ENCODE results near the gene FEM1B. TPM values are rescaled to one million over a fixed set of nuclear protein-coding genes. Genes with fewer than 3 reads are reported as not detected.

The FEM1B gene
- polyA plus RNA-seq, 3 donors = 21.5 to 26.4 (median 26.0) TPM

DNA sequence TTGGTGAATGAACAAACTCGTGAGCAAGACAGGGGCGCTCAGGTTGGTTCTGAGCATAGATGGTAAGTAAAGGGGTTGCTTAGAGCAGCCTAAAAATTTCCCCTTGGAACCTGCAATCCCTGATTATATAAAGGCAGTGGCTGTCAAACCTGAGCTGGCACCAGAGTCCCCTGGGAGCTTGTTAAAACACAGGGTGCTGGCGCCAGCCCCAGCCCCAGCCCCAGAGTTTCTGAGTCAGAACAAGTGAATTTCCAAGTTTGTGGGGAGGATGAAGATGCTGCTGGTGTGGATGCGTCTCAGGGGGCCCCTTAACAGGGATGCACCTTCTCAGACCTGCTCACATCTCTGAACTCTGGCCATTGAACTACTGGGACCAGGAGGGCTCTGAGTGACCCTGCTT is 48.2 kb downstream of the FEM1B start:
- no peak overlapping the region for H2AFZ ChIP-seq (ENCODE audit: insufficient read depth, low read depth, low read length, poor library complexity, severe bottlenecking)
- H3K4me1 Mint-ChIP-seq = peaks cover 9% of the 10 kb centered on the region
- no peak overlapping the region for H3K4me2 ChIP-seq (replicated peaks; ENCODE audit: extremely low read depth, low read length, poor library complexity, severe bottlenecking)
- H3K4me3 ChIP-seq (replicated peaks in 1 of 3; ENCODE audit: low read depth in 2 of 3, low read length in 3 of 3) = no peak overlapping the region
- peaks cover 10% of the 10 kb centered on the region in 2 donors for H3K4me1 ChIP-seq (ENCODE audit: control insufficient read depth in 1 of 2, insufficient read depth in 2 of 2, low read length in 2 of 2)
- no peaks in the 10 kb centered on the region for H3K36me3 Mint-ChIP-seq
- H3K79me2 ChIP-seq (ENCODE audit: insufficient read depth, low read length) = no peaks in the 10 kb centered on the region
- TF ChIP-seq, protein P1, sequence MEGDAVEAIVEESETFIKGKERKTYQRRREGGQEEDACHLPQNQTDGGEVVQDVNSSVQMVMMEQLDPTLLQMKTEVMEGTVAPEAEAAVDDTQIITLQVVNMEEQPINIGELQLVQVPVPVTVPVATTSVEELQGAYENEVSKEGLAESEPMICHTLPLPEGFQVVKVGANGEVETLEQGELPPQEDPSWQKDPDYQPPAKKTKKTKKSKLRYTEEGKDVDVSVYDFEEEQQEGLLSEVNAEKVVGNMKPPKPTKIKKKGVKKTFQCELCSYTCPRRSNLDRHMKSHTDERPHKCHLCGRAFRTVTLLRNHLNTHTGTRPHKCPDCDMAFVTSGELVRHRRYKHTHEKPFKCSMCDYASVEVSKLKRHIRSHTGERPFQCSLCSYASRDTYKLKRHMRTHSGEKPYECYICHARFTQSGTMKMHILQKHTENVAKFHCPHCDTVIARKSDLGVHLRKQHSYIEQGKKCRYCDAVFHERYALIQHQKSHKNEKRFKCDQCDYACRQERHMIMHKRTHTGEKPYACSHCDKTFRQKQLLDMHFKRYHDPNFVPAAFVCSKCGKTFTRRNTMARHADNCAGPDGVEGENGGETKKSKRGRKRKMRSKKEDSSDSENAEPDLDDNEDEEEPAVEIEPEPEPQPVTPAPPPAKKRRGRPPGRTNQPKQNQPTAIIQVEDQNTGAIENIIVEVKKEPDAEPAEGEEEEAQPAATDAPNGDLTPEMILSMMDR (IDR thresholded peaks at IDR 0.05) = no peak
- H3K9me3 Mint-ChIP-seq = no peaks in the 10 kb centered on the region
- H3K27me3 ChIP-seq (ENCODE audit: control insufficient read depth in 2 of 2, insufficient read depth in 2 of 2, low read length in 2 of 2) = no peaks in the 10 kb centered on the region
- no peaks in the 10 kb centered on the region for H3K36me3 ChIP-seq (replicated peaks in 1 of 2; ENCODE audit: control insufficient read depth in 1 of 2, insufficient read depth in 2 of 2, low read length in 2 of 2)
- no peaks in the 10 kb centered on the region for H3K9me3 ChIP-seq (replicated peaks in 1 of 2; ENCODE audit: control insufficient read depth in 1 of 2, insufficient read depth in 1 of 2, low read length in 2 of 2)
- H4K20me1 ChIP-seq (ENCODE audit: insufficient read depth, low read length) = no peaks in the 10 kb centered on the region
- no peak overlapping the region for H3K4me3 Mint-ChIP-seq
- no peak overlapping the region for H3K27ac ChIP-seq (ENCODE audit: low read depth in 1 of 2, low read length in 2 of 2)
- 85% methylated on average over 3 of the region's 4 CpGs for WGBS (ENCODE audit: insufficient coverage)
- H3K27ac Mint-ChIP-seq = no peak overlapping the region
- intact Hi-C loops (cut with micrococcal nuclease) = no loop called here
- no peak for DNase-seq
- peaks cover 1 to 6% (median 2%) of the 10 kb centered on the region in 3 donors for H3K27me3 Mint-ChIP-seq (ENCODE audit: low read depth in 3 of 3)
- H3K9ac ChIP-seq (ENCODE audit: insufficient read depth, low read length, poor library complexity, severe bottlenecking) = no peak overlapping the region

DNA sequence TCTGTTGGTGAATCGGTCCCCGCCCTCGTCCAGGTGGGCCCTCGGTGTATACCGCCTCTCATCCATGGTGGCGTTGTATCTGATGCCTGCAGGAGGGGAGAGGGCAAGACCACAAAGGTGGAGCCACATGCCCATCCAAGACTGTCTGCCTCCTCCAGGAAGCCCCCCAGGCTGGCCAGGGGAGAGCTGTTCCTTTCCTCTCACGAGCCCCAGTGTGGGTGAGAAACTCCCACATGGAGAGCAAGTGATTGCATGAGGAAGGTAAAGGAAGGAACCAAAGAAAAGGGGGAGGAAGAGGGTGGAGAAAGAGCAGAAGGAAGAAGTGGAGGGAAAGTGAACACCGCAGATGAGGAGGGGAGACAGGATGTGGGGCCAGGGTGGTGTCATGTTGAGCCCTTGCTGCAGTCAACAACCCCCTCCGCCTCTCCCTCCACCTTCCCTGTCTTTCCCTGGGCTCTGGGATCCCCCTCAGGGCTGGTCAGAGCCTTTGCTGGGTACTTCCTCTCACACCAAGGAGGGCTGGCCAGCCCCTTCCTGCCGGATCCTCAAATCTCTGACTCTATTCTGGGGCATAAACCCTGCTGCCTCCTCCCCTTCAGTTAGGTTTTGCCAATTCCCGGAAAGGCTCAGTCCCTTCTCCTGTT is 49.3 kb downstream of the FEM1B start:
- Histone ChIP-seq H3K9me3 (replicated peaks in 1 of 2; ENCODE audit: control insufficient read depth in 1 of 2, insufficient read depth in 1 of 2, low read length in 2 of 2) (no peaks in the 10 kb centered on the region), H3K27ac (ENCODE audit: low read depth in 1 of 2, low read length in 2 of 2) (no peak overlapping the region), H3K36me3 (replicated peaks in 1 of 2; ENCODE audit: control insufficient read depth in 1 of 2, insufficient read depth in 2 of 2, low read length in 2 of 2) (no peaks in the 10 kb centered on the region), H3K9ac (ENCODE audit: insufficient read depth, low read length, poor library complexity, severe bottlenecking) (peak overlapping the region; percentile 27), H2AFZ (ENCODE audit: insufficient read depth, low read depth, low read length, poor library complexity, severe bottlenecking) (peak overlapping the region; percentile 65), H3K4me3 (replicated peaks in 1 of 3; ENCODE audit: low read depth in 2 of 3, low read length in 3 of 3) (peak overlapping the region in 1 of 3 experiments; percentile 14), H3K4me1 (ENCODE audit: control insufficient read depth in 1 of 2, insufficient read depth in 2 of 2, low read length in 2 of 2) (peaks cover 10% of the 10 kb centered on the region in 2 donors), H3K79me2 (ENCODE audit: insufficient read depth, low read length) (no peaks in the 10 kb centered on the region), H4K20me1 (ENCODE audit: insufficient read depth, low read length) (no peaks in the 10 kb centered on the region), H3K27me3 (ENCODE audit: control insufficient read depth in 2 of 2, insufficient read depth in 2 of 2, low read length in 2 of 2) (no peaks in the 10 kb centered on the region), H3K4me2 (replicated peaks; ENCODE audit: extremely low read depth, low read length, poor library complexity, severe bottlenecking) (no peak overlapping the region)
- intact Hi-C loops (cut with micrococcal nuclease) = no loop called here
- no peak overlapping the region for H3K27ac Mint-ChIP-seq
- peaks cover 5 to 6% (median 6%) of the 10 kb centered on the region in 3 donors for H3K27me3 Mint-ChIP-seq (ENCODE audit: low read depth in 3 of 3)
- peak overlapping the region in 1 of 2 donors; percentile 12 for H3K4me3 Mint-ChIP-seq
- H3K36me3 Mint-ChIP-seq = no peaks in the 10 kb centered on the region
- peak in 1 of 3 donors; percentile 30 for DNase-seq
- WGBS (ENCODE audit: insufficient coverage) = 86% methylated on average over 8 of the region's 11 CpGs
- TF ChIP-seq, protein P1 (IDR thresholded peaks at IDR 0.05) = no peak
- H3K9me3 Mint-ChIP-seq = no peaks in the 10 kb centered on the region
- peaks cover 9% of the 10 kb centered on the region for H3K4me1 Mint-ChIP-seq
